Measurements from ENCODE around the gene CPTP. TPM values are rescaled to one million over a fixed set of nuclear protein-coding genes. Genes with fewer than 3 reads are reported as not detected.
A peak's percentile ranks its signal among the peaks of the same experiment; 100 is the strongest.

CPTP gene
- total RNA-seq, 1 experiment from 2014 or later: 14.0 TPM

DNA sequence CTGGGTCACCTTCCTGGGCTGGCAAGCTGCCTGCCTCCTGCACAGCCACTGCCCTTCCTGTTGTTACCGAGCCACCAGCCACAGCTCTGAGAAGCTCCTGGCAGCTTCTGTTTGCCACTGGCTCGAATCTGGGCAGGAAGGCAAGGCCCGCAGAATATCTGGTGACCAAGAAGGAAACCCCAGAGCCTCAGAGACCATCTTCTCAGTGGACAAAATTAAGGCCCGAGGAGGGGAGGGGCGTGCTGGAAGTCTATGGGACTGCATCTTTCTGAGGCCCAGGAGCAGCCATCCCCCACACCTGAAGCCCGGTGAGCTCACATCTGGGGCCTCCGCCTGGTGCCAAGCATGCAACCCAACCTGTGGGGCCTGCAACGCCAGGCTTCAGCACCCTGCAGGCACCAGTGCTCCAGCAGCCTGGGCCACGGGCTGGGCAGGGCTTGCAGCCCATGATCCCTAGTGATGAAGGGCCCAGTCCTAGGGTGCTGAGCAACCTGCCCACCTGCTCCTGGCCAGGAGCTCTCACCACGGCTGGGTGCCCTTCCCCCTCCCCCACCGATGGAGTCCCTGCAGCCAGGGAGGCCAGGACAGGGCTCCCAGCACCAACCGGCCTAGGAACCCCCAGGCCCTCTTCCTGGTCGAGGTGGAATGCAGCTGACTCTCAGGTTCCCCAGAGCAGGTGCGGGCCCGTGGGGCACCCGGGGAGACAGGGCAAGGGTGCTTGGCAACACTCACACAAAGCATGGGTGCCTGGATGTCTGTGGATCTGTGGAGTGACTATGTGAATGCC is 879 bp downstream of the CPTP start:
- peaks cover 15% of the 10 kb centered on the region; the same call in 1 of the 2 replicates for H3K79me2 ChIP-seq (ENCODE audit: insufficient read depth, low read length)

More for the DNA sequence above, 879 bp downstream of the CPTP start:
- Histone ChIP-seq H3K9ac (ENCODE audit: extremely low read depth, insufficient read length, low read length) (peak overlapping the region; percentile 63), H3K9me3 (ENCODE audit: control insufficient read depth, low read depth, low read length) (no peaks in the 10 kb centered on the region), H4K20me1 (ENCODE audit: control insufficient read depth, insufficient read depth, insufficient read length) (peaks cover 5% of the 10 kb centered on the region), H2BK15ac (ENCODE audit: low read depth, low read length) (no peak overlapping the region), H4K91ac (ENCODE audit: insufficient read length, low read depth, low read length) (no peak overlapping the region), H2BK20ac (ENCODE audit: low read depth, low read length, poor library complexity, severe bottlenecking) (no peak overlapping the region), H3K23ac (ENCODE audit: insufficient read length, low read depth, low read length) (no peak overlapping the region), H3K79me1 (ENCODE audit: insufficient read depth, low read depth, low read length, poor library complexity, severe bottlenecking) (peaks cover 6% of the 10 kb centered on the region), H3T11ph (ENCODE audit: low read length) (no peak overlapping the region), H2BK120ac (ENCODE audit: low read depth, low read length, poor library complexity, severe bottlenecking) (no peak overlapping the region), H3K18ac (ENCODE audit: insufficient read length, low read depth, low read length) (no peak overlapping the region), H3K56ac (ENCODE audit: insufficient read length, low read depth, low read length) (no peak overlapping the region), H4K5ac (ENCODE audit: insufficient read length, low read depth, low read length) (no peak overlapping the region), H3K4me2 (ENCODE audit: insufficient read depth, insufficient read length, low read length) (peak overlapping the region; percentile 68), H3K23me2 (ENCODE audit: insufficient read length, low read depth, low read length, poor library complexity, severe bottlenecking) (peaks cover 8% of the 10 kb centered on the region), H2BK5ac (ENCODE audit: insufficient read length, low read length) (no peak overlapping the region), H3K27ac (ENCODE audit: insufficient read length, low read depth, low read length) (no peak overlapping the region), H4K8ac (replicated peaks; ENCODE audit: insufficient read length, low read depth, low read length) (no peak overlapping the region), H3K4me1 (ENCODE audit: insufficient read depth, low read length) (no peaks in the 10 kb centered on the region), H3K27me3 (ENCODE audit: insufficient read depth, low read length) (no peaks in the 10 kb centered on the region), H2AFZ (ENCODE audit: low read length) (no peak overlapping the region), H2BK12ac (ENCODE audit: insufficient read length, low read depth, low read length) (no peak overlapping the region), H2AK5ac (ENCODE audit: insufficient read length, low read length) (no peak overlapping the region), H3K14ac (ENCODE audit: insufficient read depth, low read length) (no peak overlapping the region), H3K4ac (ENCODE audit: low read depth, low read length) (no peak overlapping the region)
- H3K4me1 Mint-ChIP-seq: peaks cover 2 to 13% of the 10 kb centered on the region in 2 experiments
- no peak overlapping the region for H3K27ac Mint-ChIP-seq
- no peak for DNase-seq
- H3K4me3 Mint-ChIP-seq: peak overlapping the region; percentile 77 to 82
- TF ChIP-seq, protein P1, sequence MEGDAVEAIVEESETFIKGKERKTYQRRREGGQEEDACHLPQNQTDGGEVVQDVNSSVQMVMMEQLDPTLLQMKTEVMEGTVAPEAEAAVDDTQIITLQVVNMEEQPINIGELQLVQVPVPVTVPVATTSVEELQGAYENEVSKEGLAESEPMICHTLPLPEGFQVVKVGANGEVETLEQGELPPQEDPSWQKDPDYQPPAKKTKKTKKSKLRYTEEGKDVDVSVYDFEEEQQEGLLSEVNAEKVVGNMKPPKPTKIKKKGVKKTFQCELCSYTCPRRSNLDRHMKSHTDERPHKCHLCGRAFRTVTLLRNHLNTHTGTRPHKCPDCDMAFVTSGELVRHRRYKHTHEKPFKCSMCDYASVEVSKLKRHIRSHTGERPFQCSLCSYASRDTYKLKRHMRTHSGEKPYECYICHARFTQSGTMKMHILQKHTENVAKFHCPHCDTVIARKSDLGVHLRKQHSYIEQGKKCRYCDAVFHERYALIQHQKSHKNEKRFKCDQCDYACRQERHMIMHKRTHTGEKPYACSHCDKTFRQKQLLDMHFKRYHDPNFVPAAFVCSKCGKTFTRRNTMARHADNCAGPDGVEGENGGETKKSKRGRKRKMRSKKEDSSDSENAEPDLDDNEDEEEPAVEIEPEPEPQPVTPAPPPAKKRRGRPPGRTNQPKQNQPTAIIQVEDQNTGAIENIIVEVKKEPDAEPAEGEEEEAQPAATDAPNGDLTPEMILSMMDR (conservative IDR thresholded peaks at IDR 0.05): no peak
- peaks cover 1% of the 10 kb centered on the region; the same call in 1 of the 2 replicates for H3K27me3 Mint-ChIP-seq (ENCODE audit: low read depth)
- H3K9me3 Mint-ChIP-seq: no peaks in the 10 kb centered on the region
- WGBS (ENCODE audit: extremely low coverage, insufficient read length, low lambda C conversion rate): no CpG with 5 or more reads among the region's 16 CpGs
- peaks cover 4 to 9% (median 7%) of the 10 kb centered on the region in 3 experiments for H3K36me3 Mint-ChIP-seq (ENCODE audit: insufficient read depth in 1 of 3, low read depth in 3 of 3)
